ENCODE measurements around the gene AFF3. TPM values are rescaled to one million over a fixed set of nuclear protein-coding genes. Genes with fewer than 3 reads are reported as not detected.

The AFF3 gene
- total RNA-seq, 1 experiment from 2014 or later, result 0.61 TPM

- no peak overlapping the region for H2AFZ ChIP-seq (ENCODE audit: low read depth, low read length, poor library complexity, severe bottlenecking)
- ChIA-PET POLR2A (no interaction called here), CTCF (no interaction called here), RAD21 (ENCODE audit: low non-redundant PET in 1 of 2, low total read pairs in 2 of 2, uncharacterized antibody in 2 of 2, unreplicated experiment in 2 of 2) (no interaction called here)
- TF ChIP-seq SIN3A (IDR thresholded peaks at IDR 0.05; ENCODE audit: low read depth), result no peak
- TF ChIP-seq, protein P1, sequence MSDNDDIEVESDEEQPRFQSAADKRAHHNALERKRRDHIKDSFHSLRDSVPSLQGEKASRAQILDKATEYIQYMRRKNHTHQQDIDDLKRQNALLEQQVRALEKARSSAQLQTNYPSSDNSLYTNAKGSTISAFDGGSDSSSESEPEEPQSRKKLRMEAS (IDR thresholded peaks at IDR 0.05), result no peak
- TF ChIP-seq CTCF (IDR thresholded peaks at IDR 0.05 in 2 of 3, conservative IDR thresholded peaks at IDR 0.05 in 1 of 3; ENCODE audit: borderline replicate concordance in 1 of 3, insufficient read depth in 1 of 3, low read depth in 2 of 3, low read length in 2 of 3), result no peak
- TF ChIP-seq EZH2phosphoT487 (IDR thresholded peaks at IDR 0.05; ENCODE audit: borderline replicate concordance), result no peak
- TF ChIP-seq POLR2A (IDR thresholded peaks at IDR 0.05; ENCODE audit: borderline replicate concordance, extremely low read depth, insufficient read depth, insufficient read length), result no peak
- no peak for TF ChIP-seq SRF (IDR thresholded peaks at IDR 0.05; ENCODE audit: low read depth)
- no peak for TF ChIP-seq CBX3 (IDR thresholded peaks at IDR 0.05; ENCODE audit: low read depth)
- TF ChIP-seq YY1 (IDR thresholded peaks at IDR 0.05; ENCODE audit: extremely low read depth, insufficient replicate concordance, low read depth, low read length), result no peak
- no peak for TF ChIP-seq EZH2 (IDR thresholded peaks at IDR 0.05)
- TF ChIP-seq JUND (IDR thresholded peaks at IDR 0.05), result no peak
- no peak for TF ChIP-seq TCF7L2 (IDR thresholded peaks at IDR 0.05; ENCODE audit: borderline replicate concordance, extremely low read depth, insufficient read depth, insufficient read length)
- no peak for TF ChIP-seq RAD21 (IDR thresholded peaks at IDR 0.05; ENCODE audit: low read depth)
- TF ChIP-seq ELF1 (IDR thresholded peaks at IDR 0.05; ENCODE audit: borderline replicate concordance, low read depth), result no peak
- TF ChIP-seq, protein P2, sequence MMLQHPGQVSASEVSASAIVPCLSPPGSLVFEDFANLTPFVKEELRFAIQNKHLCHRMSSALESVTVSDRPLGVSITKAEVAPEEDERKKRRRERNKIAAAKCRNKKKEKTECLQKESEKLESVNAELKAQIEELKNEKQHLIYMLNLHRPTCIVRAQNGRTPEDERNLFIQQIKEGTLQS (IDR thresholded peaks at IDR 0.05), result no peak
- BruUV-seq (replicated peaks), result no TSS peak
- no peak overlapping the region for H3K4me3 ChIP-seq (replicated peaks in 1 of 2; ENCODE audit: low read depth in 1 of 2, low read length in 2 of 2)
- H3K4me2 ChIP-seq (ENCODE audit: low read length), result no peak overlapping the region
- H3K4me1 ChIP-seq (ENCODE audit: control insufficient read depth in 1 of 2, insufficient read depth in 2 of 2, low read length in 2 of 2), result no peaks in the 10 kb centered on the region
- no peaks in the 10 kb centered on the region for H3K36me3 ChIP-seq (ENCODE audit: control insufficient read depth in 1 of 2, insufficient read depth in 2 of 2, low read length in 2 of 2)
- H3K27me3 ChIP-seq (ENCODE audit: insufficient read depth, low read length), result peaks cover 11% of the 10 kb centered on the region
- no peaks in the 10 kb centered on the region for H3K9me3 ChIP-seq (ENCODE audit: control insufficient read depth in 1 of 2, insufficient read depth in 1 of 2, low read depth in 1 of 2, low read length in 2 of 2)
- no peak for ATAC-seq
- H4K20me1 ChIP-seq (ENCODE audit: insufficient read depth), result no peaks in the 10 kb centered on the region
- no peaks in the 10 kb centered on the region for H3K9me2 ChIP-seq (ENCODE audit: insufficient read depth)
- no peak overlapping the region for H3K27ac ChIP-seq (ENCODE audit: low read depth, low read length)
- intact Hi-C loops (cut with micrococcal nuclease), result no loop called here
- no peak for DNase-seq (ENCODE audit: low read depth, low spot score)
- no peaks in the 10 kb centered on the region for H3K79me2 ChIP-seq (ENCODE audit: insufficient read depth, low read length)
- no peak overlapping the region for H3K9ac ChIP-seq (ENCODE audit: low read length)
These were observed 519.4 kb downstream of the AFF3 start for GRCh38 chr2:99623035-99623434.

All from HCT116 (cell line).